GM12892 (cell line): ENCODE measurements around the gene SH2D3A.
"Not testable (repeated sequence)": the region's sequence is repeated elsewhere in the genome, so short reads cannot be mapped to it uniquely, and the experiment has no call there.

Experiments used
- DNase-seq: peaks from one replicate; pipeline ENCODE4 v3.0.0; 2011; ENCODE audit not compliant: insufficient read length
- FAIRE-seq: peaks from 2 replicates; lab custom pipeline; 2011; peaks lifted over from hg19 to GRCh38; lab: Jason Lieb, UNC
- POLR2A ChIP-seq: IDR thresholded peaks from 2 replicates; pipeline ENCODE4 v1.6.1; 2011; ENCODE audit warnings: low read depth, low read length, control low read depth
- POLR2AphosphoS5 ChIP-seq: IDR thresholded peaks from 2 replicates; pipeline ENCODE4 v1.6.1; 2011; ENCODE audit warnings: low read depth, low read length, control low read depth
- TAF1 ChIP-seq: IDR thresholded peaks from 2 replicates; pipeline ENCODE4 v1.6.1; 2011; ENCODE audit warnings: low read depth, mild to moderate bottlenecking, control low read depth, low read length, borderline replicate concordance

SH2D3A gene

DNA sequence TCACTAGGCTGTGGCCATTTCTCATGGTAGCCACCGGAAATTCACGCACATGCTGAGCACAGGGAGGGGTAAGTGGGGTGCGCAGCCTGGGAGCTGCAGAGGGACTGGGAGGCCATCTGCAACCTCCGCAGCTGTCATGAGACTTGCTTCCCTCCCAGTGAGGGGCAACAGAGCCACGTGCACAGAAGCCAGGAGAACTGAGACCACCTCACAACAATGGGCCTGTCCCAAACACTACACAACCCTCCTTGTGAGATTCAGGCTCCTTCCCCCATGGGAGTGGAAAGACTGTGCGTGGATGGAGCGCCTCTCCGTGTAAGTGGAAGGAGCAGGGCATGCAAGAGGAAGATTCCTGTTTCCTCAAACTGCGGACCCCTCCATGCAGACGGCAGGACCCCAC is 55.6 kb downstream of the SH2D3A start:
- DNase-seq (no peak), FAIRE-seq (no peak)
- no peak for TF ChIP-seq POLR2A
- TF ChIP-seq TAF1: no peak
- TF ChIP-seq POLR2AphosphoS5: no peak

DNA sequence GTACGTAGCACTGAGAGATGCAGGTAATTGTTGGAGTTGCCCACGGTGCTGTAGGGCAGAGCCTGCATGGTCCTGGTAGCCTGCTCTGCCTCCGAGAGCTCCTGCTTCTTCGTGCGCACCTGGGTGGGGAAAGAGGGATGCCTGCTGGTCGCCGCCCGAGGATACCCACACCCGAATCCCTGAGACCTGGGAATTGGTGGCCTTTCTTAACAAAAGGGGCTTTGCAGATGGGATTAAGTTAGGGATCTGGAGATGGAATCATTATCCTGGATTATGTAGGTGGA is 56.2 kb downstream of the SH2D3A start:
- TF ChIP-seq TAF1 (no peak), POLR2AphosphoS5 (no peak), POLR2A (no peak)
- no peak for FAIRE-seq
- DNase-seq: no peak

DNA sequence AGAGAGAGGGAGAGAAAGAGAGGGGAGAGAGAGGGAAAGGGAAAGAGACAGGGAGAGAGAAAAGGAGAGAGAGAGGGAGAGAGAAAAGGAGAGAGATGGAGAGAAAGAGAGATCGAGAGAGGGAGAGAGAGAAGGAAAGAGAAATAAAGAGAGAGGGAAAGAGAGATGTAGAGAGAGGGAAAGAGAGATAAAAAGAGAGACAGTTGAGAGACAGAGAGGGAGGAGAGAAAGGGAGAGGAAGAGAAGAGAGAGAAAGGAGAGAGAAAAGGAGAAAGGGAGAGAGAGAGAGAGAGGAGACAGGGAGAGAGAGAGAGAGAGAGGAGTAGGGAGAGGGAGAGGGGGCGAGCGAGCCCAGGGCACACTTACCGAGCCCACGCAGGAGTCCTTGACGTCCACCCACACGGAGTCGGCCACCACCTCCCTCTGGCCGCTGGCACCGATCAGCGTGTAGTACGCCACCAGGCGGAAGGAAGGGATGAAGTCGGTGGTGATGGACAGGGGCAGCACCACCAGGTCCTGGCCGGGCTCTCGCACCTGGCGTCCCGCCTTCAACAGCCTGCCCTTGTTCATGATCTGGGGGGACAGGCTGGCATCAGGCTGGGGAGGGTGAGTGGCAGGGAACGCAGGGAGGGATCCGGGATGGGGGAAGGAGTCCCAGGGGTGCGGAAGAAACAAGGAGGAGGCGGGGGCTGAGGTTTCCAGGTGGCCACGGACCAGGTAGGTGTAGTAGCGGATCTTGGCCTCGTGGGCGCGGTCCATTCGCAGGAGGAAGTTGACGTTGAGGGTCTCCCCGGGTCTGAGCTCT is 56.8 kb downstream of the SH2D3A start:
- FAIRE-seq (peak; percentile 51), DNase-seq (no peak)
- TF ChIP-seq TAF1 (no peak), POLR2AphosphoS5 (no peak), POLR2A (no peak)

DNA sequence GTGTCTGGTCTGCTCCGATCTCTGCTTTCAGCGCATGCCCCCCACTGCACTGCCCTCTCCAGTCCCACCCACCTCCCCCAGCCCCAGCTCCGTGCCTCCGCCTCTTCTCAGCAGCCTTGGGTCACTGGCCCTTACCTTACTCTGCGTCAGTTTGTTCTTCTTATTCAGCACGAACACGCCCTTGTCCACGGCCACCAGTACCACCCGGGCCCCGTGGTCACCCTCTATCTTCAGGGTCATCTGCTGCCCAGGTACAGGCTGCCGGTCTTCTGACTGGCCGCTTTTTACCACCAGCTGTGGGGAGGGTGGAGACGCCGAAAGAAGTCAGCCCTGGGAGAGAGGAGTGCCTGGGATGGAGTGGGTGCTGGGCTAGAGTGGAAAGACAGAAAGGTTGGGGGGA is 57.7 kb downstream of the SH2D3A start:
- no peak for TF ChIP-seq POLR2AphosphoS5
- no peak for TF ChIP-seq POLR2A
- TF ChIP-seq TAF1: no peak
- DNase-seq (no peak), FAIRE-seq (no peak)

DNA sequence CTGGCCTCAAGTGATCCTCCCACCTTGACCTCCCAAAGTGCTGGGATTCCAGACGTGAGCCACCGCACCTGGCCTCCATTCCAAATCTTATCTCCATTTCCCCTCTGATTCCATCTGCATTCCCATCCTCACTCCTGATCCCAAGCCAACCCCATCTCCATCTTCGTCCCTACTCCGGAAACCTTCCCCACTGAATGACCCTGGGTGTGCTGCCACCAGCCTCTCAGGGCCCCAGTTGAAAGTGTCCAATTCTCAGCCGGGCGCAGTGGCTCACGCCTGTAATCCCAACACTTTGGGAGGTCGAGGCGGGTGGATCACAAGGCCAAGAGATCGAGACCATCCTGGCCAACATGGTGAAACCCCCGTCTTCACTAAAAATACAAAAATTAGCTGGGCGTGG is 58.3 kb downstream of the SH2D3A start:
- DNase-seq, FAIRE-seq: not testable (repeated sequence)

DNA sequence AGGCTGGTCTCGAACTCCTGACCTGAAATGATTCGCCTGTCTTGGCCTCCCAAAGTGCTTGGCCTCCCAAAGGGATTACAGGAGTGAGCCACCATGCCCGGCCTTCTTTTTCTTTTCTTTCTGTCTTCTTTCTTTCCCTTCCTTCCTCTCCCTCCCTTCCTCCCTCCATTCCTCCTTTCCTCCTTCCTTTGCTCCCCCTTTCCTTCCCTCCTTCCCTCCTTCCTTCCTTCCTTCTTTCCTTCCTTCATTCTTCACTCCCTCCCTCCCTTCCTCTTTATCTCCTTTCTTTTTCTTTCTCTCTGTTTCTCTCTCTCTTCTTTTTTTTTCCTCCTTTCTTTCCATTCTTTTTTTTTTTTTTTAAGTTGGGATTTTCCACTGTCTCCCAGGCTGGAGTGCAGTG is 58.9 kb downstream of the SH2D3A start:
- FAIRE-seq (no peak), DNase-seq (no peak)
- TF ChIP-seq POLR2AphosphoS5: no peak

DNA sequence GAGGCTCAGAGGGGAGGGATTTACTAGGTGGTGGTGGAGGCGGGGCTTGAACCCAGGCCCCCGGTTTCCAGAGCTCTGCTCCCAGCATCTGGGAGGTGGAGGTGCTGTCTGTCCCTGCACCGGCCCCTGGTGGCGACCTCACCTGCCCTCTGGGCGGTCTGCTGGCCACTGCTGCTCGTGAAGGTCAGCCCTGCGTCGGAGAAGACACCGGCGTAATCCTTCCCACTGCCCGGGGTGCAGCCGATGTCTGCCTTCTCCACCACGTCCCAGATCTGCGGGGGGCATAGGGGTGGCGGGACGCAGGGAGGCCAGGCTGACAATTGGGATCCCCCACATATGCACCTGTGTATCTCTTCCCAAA is 59.6 kb downstream of the SH2D3A start:
- DNase-seq: no peak
- TF ChIP-seq TAF1 (no peak), POLR2AphosphoS5 (no peak), POLR2A (no peak)
- FAIRE-seq: no peak

DNA sequence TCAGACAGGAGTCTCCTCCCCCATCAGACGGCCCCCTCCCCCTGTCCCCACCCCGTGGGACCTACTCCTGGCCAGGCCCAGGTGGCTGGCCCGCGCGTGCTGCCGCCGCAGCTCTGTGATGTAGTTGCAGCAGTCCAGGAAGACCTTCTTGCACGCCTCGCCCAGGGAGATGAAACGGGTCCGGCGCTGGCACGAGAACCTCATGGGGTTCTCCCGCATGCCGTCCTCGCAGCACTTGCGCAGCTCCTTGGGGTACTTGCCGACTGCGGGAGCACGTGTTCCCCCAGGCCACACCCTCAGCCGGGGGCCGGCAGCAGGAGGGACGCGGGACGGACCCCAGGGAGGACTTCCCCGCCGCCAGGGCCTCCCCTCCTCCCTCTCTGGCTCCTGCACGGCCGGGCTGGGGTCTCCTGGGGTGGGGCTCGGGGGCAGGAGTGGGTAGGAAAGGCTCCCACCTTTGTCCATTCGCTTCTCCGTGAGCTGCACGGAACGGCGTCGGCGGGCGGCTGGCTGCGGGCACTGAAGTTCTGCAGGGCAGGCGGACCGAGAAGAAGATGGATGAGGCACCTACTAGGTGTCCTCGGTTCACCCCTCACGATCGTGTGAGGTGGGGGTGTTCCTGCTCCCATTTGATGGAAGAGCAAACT is 60.1 kb downstream of the SH2D3A start:
- TF ChIP-seq POLR2A (no peak), TAF1 (no peak), POLR2AphosphoS5 (no peak)
- FAIRE-seq: no peak
- no peak for DNase-seq

DNA sequence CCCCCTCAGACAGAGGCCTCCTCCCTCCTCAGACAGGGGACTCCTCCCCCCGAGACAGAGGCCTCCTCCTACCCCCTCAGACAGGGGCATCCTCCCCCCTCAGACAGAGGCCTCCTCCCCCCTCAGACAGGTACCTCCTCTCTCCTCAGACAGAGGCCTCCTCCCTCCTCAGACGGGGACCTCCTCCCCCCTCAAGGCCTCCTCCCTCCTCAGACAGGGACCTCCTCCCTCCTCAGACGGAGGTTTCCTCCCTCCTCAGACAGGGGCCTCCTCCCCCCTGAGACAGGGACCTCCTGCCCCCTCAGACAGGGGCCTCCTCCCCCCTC is 60.6 kb downstream of the SH2D3A start:
- DNase-seq (no peak), FAIRE-seq (no peak)
- no peak for TF ChIP-seq POLR2AphosphoS5
- no peak for TF ChIP-seq POLR2A
- no peak for TF ChIP-seq TAF1

DNA sequence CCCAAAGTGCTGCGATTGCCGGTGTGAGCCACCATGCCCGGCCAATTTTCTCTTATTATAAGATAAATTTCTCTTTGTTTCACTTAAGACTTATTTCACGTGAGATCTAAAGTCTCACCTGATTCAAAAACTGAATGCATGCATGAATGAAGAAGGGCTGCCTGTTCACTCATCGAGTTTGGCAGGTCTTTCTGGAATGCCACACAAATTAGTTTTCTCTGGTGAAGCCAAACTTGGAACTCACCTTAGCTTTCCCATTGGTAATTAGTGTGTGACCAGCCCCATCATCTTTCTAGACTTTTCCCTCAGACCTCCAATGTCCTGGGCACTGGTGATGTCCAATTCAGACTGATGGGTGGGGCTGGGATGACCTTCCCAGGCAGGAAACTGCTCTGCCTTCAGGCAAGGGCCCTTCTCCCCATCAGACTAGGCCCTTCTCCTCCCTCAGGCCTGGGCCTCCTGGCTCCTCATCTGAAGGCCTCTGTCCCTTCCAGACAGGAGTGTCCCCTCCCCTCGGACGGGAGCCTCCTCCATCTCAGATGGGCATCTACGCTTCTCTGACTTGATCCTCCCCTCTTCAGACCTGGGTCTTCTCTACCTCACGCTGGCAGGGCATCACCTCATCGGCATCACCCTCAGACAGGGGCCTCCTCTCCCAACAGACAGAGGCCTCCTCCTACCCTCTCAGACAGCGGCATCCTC is 61.2 kb downstream of the SH2D3A start:
- FAIRE-seq (no peak), DNase-seq (no peak)
- TF ChIP-seq POLR2A (no peak), TAF1 (no peak), POLR2AphosphoS5 (no peak)
